Dedifferentiated amniotic fluid mesenchymal stem cell (primary cell): ENCODE results near the gene MOB3C.

ENCODE experiments used
- DNase-seq: peaks from one replicate; pipeline ENCODE4 v3.0.0-alpha.2; 2016; ENCODE audit errors: extremely low spot score

MOB3C gene

GRCh38 chr1:46606255-46606965 lies 10.2 kb downstream of the MOB3C start:
- DNase-seq = no peak

GRCh38 chr1:46605232-46605631 lies 11.4 kb downstream of the MOB3C start:
- no peak for DNase-seq

- DNase-seq = peak; percentile 90
Measured at GRCh38 chr1:46603858-46604549, 12.6 kb downstream of the MOB3C start, which contains the start of gene MKNK1. MKNK1 (minus strand) TSS chr1:46604268; CDS start chr1:46583327, 20,941 bp downstream.

- DNase-seq = no peak
Measured at GRCh38 chr1:46603481-46603857, 13.1 kb downstream of the MOB3C start.

- DNase-seq = no peak
Measured at GRCh38 chr1:46601257-46602007, 15.2 kb downstream of the MOB3C start.

GRCh38 chr1:46599059-46599970 lies 17.3 kb downstream of the MOB3C start:
- no peak for DNase-seq

GRCh38 chr1:46596846-46597245 lies 19.8 kb downstream of the MOB3C start:
- no peak for DNase-seq

- no peak for DNase-seq
Measured at GRCh38 chr1:46596036-46596435, 20.6 kb downstream of the MOB3C start.

- no peak for DNase-seq
Measured at GRCh38 chr1:46595127-46595526, 21.5 kb downstream of the MOB3C start.

GRCh38 chr1:46594063-46594462 lies 22.5 kb downstream of the MOB3C start:
- DNase-seq = no peak

GRCh38 chr1:46592823-46593222 lies 23.8 kb downstream of the MOB3C start:
- DNase-seq = no peak

- DNase-seq = no peak
Measured at GRCh38 chr1:46589529-46589928, 27.1 kb downstream of the MOB3C start.

- no peak for DNase-seq
Measured at GRCh38 chr1:46587069-46587468, 29.5 kb downstream of the MOB3C start.

- no peak for DNase-seq
Measured at GRCh38 chr1:46585312-46585938, 31.2 kb downstream of the MOB3C start.

GRCh38 chr1:46583494-46583893 lies 33.1 kb downstream of the MOB3C start:
- DNase-seq = no peak

- DNase-seq = no peak
Measured at GRCh38 chr1:46582972-46583371, 33.6 kb downstream of the MOB3C start.

GRCh38 chr1:46581681-46582455 lies 34.7 kb downstream of the MOB3C start:
- no peak for DNase-seq

GRCh38 chr1:46580140-46580903 lies 36.3 kb downstream of the MOB3C start:
- no peak for DNase-seq

- no peak for DNase-seq
Measured at GRCh38 chr1:46577671-46578070, 38.9 kb downstream of the MOB3C start.

GRCh38 chr1:46576596-46576995 lies 40.0 kb downstream of the MOB3C start:
- DNase-seq = no peak
